Liver (tissue), 9 donors: ENCODE measurements around the gene MRPL58. TPM values are rescaled to one million over a fixed set of nuclear protein-coding genes. Genes with fewer than 3 reads are reported as not detected.

ENCODE experiments used
- DNase-seq: peaks from one replicate; pipeline ENCODE4 v3.0.0-alpha.2; 2017; ENCODE audit warnings: low spot score
- H3K27ac ChIP-seq, 2 donors: one replicate each; pipeline ENCODE4 v1.7.0; 2013; ENCODE audit warnings: inconsistent platforms in 2 of 2, low read length in 2 of 2, control low read depth in 1 of 2, low read depth in 1 of 2, mild to moderate bottlenecking in 1 of 2
- H3K27me3 ChIP-seq, 4 donors: one replicate each; pipeline versions ENCODE4 v1.6.1 to v1.7.0; 2013; ENCODE audit warnings: low read length in 3 of 4, inconsistent platforms in 1 of 4, mild to moderate bottlenecking in 1 of 4, moderate library complexity in 1 of 4; ENCODE audit not compliant: control insufficient read depth in 4 of 4, insufficient read depth in 4 of 4
- H3K36me3 ChIP-seq, 4 donors: one replicate each; pipeline versions ENCODE4 v1.6.1 to v1.7.0; 2013; ENCODE audit warnings: low read length in 3 of 4, mild to moderate bottlenecking in 3 of 4, low read depth in 1 of 4, moderate library complexity in 1 of 4; ENCODE audit not compliant: control insufficient read depth in 4 of 4, insufficient read depth in 3 of 4
- H3K4me1 ChIP-seq, 4 donors: one replicate each; pipeline versions ENCODE4 v1.6.1 to v1.7.0; 2013; ENCODE audit warnings: low read length in 3 of 4, mild to moderate bottlenecking in 3 of 4, moderate library complexity in 1 of 4; ENCODE audit not compliant: control insufficient read depth in 4 of 4, insufficient read depth in 4 of 4
- H3K4me3 ChIP-seq, 3 donors: one replicate each; pipeline versions ENCODE4 v1.6.1 to v1.7.0; 2013; ENCODE audit warnings: low read length in 3 of 3, control low read depth in 1 of 3, low read depth in 1 of 3, mild to moderate bottlenecking in 1 of 3
- H3K9ac ChIP-seq, 2 donors: one replicate each; pipeline ENCODE4 v1.7.0; 2013; ENCODE audit warnings: low read length in 2 of 2, mild to moderate bottlenecking in 2 of 2, moderate library complexity in 2 of 2, control low read depth in 1 of 2, low read depth in 1 of 2
- H3K9me3 ChIP-seq, 4 donors: one replicate each; pipeline versions ENCODE4 v1.6.1 to v1.7.0; 2013; ENCODE audit warnings: low read length in 3 of 4; ENCODE audit not compliant: control insufficient read depth in 4 of 4
- EGR1 ChIP-seq, 2 donors: IDR thresholded peaks; 2 replicates each; pipeline ENCODE4 v1.6.1; 2016 to 2018; ENCODE audit warnings: antibody characterized with exemption in 2 of 2, low read depth in 2 of 2
- FOXA1 ChIP-seq: IDR thresholded peaks from 2 replicates; pipeline ENCODE4 v1.6.1; 2016; ENCODE audit warnings: antibody characterized with exemption
- FOXA2 ChIP-seq: IDR thresholded peaks from 2 replicates; pipeline ENCODE4 v1.6.1; 2016; ENCODE audit warnings: antibody characterized with exemption
- GABPA ChIP-seq, 2 donors: IDR thresholded peaks in 1 of 2; conservative IDR thresholded peaks in 1 of 2; 2 replicates each; pipeline ENCODE4 v1.6.1; 2016; ENCODE audit warnings: antibody characterized with exemption in 2 of 2, mild to moderate bottlenecking in 1 of 2, moderate library complexity in 1 of 2
- HNF4A ChIP-seq, 2 donors: conservative IDR thresholded peaks; 2 replicates each; pipeline ENCODE4 v1.6.1; 2016; ENCODE audit warnings: antibody characterized with exemption in 2 of 2, mild to moderate bottlenecking in 2 of 2
- HNF4G ChIP-seq: IDR thresholded peaks from 2 replicates; pipeline ENCODE4 v1.6.1; 2016; ENCODE audit warnings: antibody characterized with exemption
- JUND ChIP-seq, 2 donors: IDR thresholded peaks; 2 replicates each; pipeline ENCODE4 v1.6.1; 2016; ENCODE audit warnings: antibody characterized with exemption in 2 of 2
- RAD21 ChIP-seq, 2 donors: IDR thresholded peaks; 2 replicates each; pipeline ENCODE4 v1.6.1; 2016; ENCODE audit warnings: antibody characterized with exemption in 2 of 2, mild to moderate bottlenecking in 2 of 2
- RXRA ChIP-seq, 2 donors: IDR thresholded peaks; 2 replicates each; pipeline ENCODE4 v1.6.1; 2017 to 2018; ENCODE audit warnings: antibody characterized with exemption in 2 of 2, mild to moderate bottlenecking in 1 of 2
- SP1 ChIP-seq: IDR thresholded peaks from 2 replicates; pipeline ENCODE4 v1.6.1; 2018; ENCODE audit warnings: antibody characterized with exemption, mild to moderate bottlenecking
- TAF1 ChIP-seq: conservative IDR thresholded peaks from 2 replicates; pipeline ENCODE4 v1.6.1; 2016; ENCODE audit warnings: antibody characterized with exemption, mild to moderate bottlenecking
- YY1 ChIP-seq: IDR thresholded peaks from 2 replicates; pipeline ENCODE4 v1.6.1; 2016; ENCODE audit warnings: antibody characterized with exemption, mild to moderate bottlenecking
- WGBS: extraction: QIAGEN DNeasy Blood & Tissue Kit; methylation state at CpG from one replicate; pipeline ENCODE4 v1.1.7; 2013; 5-methylcytosine and 5-hydroxymethylcytosine counted together
- polyA plus RNA-seq, 2 donors: library from polyadenylated mRNA; stranded (reverse) in 1 of 2; unstranded in 1 of 2; fragments of 200-250 nt in 1 of 2; fragments of >200 nt in 1 of 2; fragmentation: Nextera tagmentation in 1 of 2; extraction: Ambion mirVana in 1 of 2; gene quantifications; one replicate each; pipeline versions ENCODE4 v1.2.1 to v1.2.3, GENCODE V29; 2013 to 2015
- total RNA-seq, 2 donors: library from RNA; depleted of rRNA; stranded (reverse); fragments of >200 nt; gene quantifications; one replicate each; pipeline ENCODE4 v1.2.3, GENCODE V29; 2014
- TF ChIP-seq, protein P1 (sequence below): fragments of 150-350 bp; IDR thresholded peaks from 2 replicates; pipeline ENCODE4 v1.5.1; 2017; ENCODE audit warnings: improper control_type of control experiment, low read depth, low read length; ENCODE audit not compliant: missing input control
- TF ChIP-seq, protein P2 (sequence below): IDR thresholded peaks from 2 replicates; pipeline ENCODE4 v1.6.1; 2016; ENCODE audit warnings: antibody characterized with exemption
- TF ChIP-seq, protein P3 (sequence below): IDR thresholded peaks from 2 replicates; pipeline ENCODE4 v1.6.1; 2016; ENCODE audit warnings: antibody characterized with exemption
- TF ChIP-seq, protein P4 (sequence below): IDR thresholded peaks from 2 replicates; pipeline ENCODE4 v1.6.1; 2016; ENCODE audit warnings: antibody characterized with exemption
- donor health status: healthy.
- donor health status: healthy.
- donor health status: healthy.
- donor health status: healthy.
- donor health status: healthy.

Gene MRPL58
- total and polyA plus RNA-seq, 4 donors = 20.5 to 47.0 (median 33.4) TPM

DNA sequence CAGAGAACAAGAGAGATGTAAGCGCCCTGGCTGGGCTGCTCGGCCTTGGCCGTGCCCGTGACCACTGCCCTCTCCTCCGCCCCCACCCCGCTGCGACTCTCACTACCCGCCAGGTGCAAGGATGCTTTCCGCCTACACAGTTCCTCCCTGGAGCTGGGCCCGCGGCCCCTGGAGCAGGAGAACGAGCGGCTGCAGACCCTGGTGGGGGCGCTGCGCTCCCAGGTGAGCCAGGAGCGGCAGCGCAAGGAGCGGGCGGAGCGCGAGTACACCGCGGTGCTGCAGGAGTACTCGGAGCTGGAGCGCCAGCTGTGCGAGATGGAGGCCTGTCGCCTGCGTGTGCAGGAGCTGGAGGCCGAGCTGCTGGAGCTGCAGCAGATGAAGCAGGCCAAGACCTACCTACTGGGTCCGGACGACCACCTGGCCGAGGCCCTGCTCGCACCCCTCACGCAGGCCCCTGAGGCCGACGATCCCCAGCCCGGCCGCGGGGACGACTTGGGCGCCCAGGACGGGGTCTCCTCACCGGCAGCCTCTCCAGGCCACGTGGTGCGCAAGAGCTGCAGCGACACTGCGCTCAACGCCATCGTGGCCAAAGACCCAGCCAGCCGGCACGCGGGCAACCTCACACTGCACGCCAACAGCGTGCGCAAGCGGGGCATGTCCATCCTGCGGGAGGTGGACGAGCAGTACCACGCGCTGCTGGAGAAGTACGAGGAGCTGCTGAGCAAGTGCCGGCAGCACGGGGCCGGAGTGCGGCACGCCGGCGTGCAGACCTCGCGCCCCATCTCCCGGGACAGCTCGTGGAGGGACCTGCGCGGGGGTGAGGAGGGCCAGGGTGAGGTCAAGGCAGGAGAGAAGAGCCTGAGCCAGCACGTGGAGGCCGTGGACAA lies 9.2 kb upstream of the MRPL58 start:
- Histone ChIP-seq H3K27me3 (no peaks in the 10 kb centered on the region), H3K27ac (no peak overlapping the region), H3K9ac (no peak overlapping the region), H3K4me3 (no peak overlapping the region), H3K4me1 (no peaks in the 10 kb centered on the region), H3K36me3 (no peaks in the 10 kb centered on the region), H3K9me3 (no peaks in the 10 kb centered on the region)
- TF ChIP-seq, protein P1, sequence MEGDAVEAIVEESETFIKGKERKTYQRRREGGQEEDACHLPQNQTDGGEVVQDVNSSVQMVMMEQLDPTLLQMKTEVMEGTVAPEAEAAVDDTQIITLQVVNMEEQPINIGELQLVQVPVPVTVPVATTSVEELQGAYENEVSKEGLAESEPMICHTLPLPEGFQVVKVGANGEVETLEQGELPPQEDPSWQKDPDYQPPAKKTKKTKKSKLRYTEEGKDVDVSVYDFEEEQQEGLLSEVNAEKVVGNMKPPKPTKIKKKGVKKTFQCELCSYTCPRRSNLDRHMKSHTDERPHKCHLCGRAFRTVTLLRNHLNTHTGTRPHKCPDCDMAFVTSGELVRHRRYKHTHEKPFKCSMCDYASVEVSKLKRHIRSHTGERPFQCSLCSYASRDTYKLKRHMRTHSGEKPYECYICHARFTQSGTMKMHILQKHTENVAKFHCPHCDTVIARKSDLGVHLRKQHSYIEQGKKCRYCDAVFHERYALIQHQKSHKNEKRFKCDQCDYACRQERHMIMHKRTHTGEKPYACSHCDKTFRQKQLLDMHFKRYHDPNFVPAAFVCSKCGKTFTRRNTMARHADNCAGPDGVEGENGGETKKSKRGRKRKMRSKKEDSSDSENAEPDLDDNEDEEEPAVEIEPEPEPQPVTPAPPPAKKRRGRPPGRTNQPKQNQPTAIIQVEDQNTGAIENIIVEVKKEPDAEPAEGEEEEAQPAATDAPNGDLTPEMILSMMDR = no peak
- TF ChIP-seq GABPA (IDR thresholded peaks at IDR 0.05 in 1 of 2, conservative IDR thresholded peaks at IDR 0.05 in 1 of 2) = no peak
- no peak for TF ChIP-seq FOXA2
- no peak for TF ChIP-seq EGR1 (IDR thresholded peaks at IDR 0.05; ENCODE audit: low read depth in 2 of 2)
- no peak for TF ChIP-seq FOXA1
- no peak for TF ChIP-seq YY1
- TF ChIP-seq RXRA (IDR thresholded peaks at IDR 0.05) = no peak
- no peak for TF ChIP-seq HNF4G
- TF ChIP-seq, protein P2, sequence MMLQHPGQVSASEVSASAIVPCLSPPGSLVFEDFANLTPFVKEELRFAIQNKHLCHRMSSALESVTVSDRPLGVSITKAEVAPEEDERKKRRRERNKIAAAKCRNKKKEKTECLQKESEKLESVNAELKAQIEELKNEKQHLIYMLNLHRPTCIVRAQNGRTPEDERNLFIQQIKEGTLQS = no peak
- TF ChIP-seq SP1 = no peak
- 85% methylated on average over 76 of the region's 76 CpGs for WGBS
- no peak for DNase-seq

DNA sequence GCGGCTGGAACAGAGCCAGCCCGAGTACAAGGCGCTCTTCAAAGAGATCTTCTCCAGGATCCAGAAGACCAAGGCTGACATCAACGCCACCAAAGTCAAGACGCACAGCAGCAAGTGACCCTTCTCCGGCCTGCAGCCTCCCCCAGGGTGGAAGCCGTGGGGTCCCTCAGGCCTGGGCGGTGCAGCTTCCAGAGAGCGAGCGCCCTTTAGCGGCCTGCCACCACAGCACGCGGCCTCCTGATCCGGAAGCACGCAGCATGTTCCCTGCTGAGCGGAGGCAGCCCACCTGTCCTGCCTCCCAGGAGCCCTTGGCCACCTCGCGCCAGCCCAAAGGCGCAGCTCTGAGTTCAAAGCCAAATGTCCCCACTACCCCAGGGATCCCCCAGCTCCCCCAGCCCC lies 8.5 kb upstream of the MRPL58 start:
- no peaks in the 10 kb centered on the region for H3K36me3 ChIP-seq
- no peaks in the 10 kb centered on the region for H3K4me1 ChIP-seq
- DNase-seq = no peak
- WGBS = 93% methylated on average over 19 of the region's 19 CpGs
- H3K9ac ChIP-seq = no peak overlapping the region
- no peaks in the 10 kb centered on the region for H3K27me3 ChIP-seq
- H3K4me3 ChIP-seq = no peak overlapping the region
- no peak overlapping the region for H3K27ac ChIP-seq
- TF ChIP-seq, protein P3, sequence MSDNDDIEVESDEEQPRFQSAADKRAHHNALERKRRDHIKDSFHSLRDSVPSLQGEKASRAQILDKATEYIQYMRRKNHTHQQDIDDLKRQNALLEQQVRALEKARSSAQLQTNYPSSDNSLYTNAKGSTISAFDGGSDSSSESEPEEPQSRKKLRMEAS = no peak
- TF ChIP-seq, protein P1 = no peak
- TF ChIP-seq EGR1 (IDR thresholded peaks at IDR 0.05; ENCODE audit: low read depth in 2 of 2) = no peak
- TF ChIP-seq, protein P4, sequence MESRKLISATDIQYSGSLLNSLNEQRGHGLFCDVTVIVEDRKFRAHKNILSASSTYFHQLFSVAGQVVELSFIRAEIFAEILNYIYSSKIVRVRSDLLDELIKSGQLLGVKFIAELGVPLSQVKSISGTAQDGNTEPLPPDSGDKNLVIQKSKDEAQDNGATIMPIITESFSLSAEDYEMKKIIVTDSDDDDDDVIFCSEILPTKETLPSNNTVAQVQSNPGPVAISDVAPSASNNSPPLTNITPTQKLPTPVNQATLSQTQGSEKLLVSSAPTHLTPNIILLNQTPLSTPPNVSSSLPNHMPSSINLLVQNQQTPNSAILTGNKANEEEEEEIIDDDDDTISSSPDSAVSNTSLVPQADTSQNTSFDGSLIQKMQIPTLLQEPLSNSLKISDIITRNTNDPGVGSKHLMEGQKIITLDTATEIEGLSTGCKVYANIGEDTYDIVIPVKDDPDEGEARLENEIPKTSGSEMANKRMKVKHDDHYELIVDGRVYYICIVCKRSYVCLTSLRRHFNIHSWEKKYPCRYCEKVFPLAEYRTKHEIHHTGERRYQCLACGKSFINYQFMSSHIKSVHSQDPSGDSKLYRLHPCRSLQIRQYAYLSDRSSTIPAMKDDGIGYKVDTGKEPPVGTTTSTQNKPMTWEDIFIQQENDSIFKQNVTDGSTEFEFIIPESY = no peak
- TF ChIP-seq YY1 = no peak
- no peak for TF ChIP-seq RXRA (IDR thresholded peaks at IDR 0.05)
- no peak for TF ChIP-seq TAF1
- no peak for TF ChIP-seq JUND (IDR thresholded peaks at IDR 0.05)
- no peak for TF ChIP-seq SP1
- no peak for TF ChIP-seq HNF4A (conservative IDR thresholded peaks at IDR 0.05)
- no peak for TF ChIP-seq FOXA1
- TF ChIP-seq GABPA (IDR thresholded peaks at IDR 0.05 in 1 of 2, conservative IDR thresholded peaks at IDR 0.05 in 1 of 2) = no peak
- TF ChIP-seq HNF4G = no peak
- no peak for TF ChIP-seq RAD21 (IDR thresholded peaks at IDR 0.05)
- no peaks in the 10 kb centered on the region for H3K9me3 ChIP-seq
